Epithelial cell of proximal tubule (primary cell): ENCODE results near the gene NOTCH2. TPM values are rescaled to one million over a fixed set of nuclear protein-coding genes. Genes with fewer than 3 reads are reported as not detected.

Experiments used
- DNase-seq: peaks from one replicate; pipeline ENCODE4 v3.0.0-alpha.2; 2011; ENCODE audit warnings: low read depth
- H3K4me3 ChIP-seq: 2 replicates; pipeline ENCODE4 v1.5.1; 2011; ENCODE audit warnings: low read depth, mild to moderate bottlenecking, low read length
- CTCF ChIP-seq: conservative IDR thresholded peaks from 2 replicates; pipeline ENCODE4 v1.5.1; 2012; ENCODE audit warnings: low read depth, mild to moderate bottlenecking, low read length
- total RNA-seq: library from RNA; depleted of rRNA; stranded (reverse); fragments of >200 nt; gene quantifications from 2 replicates; pipeline ENCODE4 v1.2.3, GENCODE V29; 2015

Gene NOTCH2
- total RNA-seq, 1 donor from 2014 or later: 90.0 TPM

- no peak overlapping the region for H3K4me3 ChIP-seq
- no peak for DNase-seq
- no peak for TF ChIP-seq CTCF
These were observed 109.9 kb downstream of the NOTCH2 start for GRCh38 chr1:119959268-119960220.

- no peak for TF ChIP-seq CTCF
- no peak for DNase-seq
- H3K4me3 ChIP-seq: no peak overlapping the region
These were observed 111.2 kb downstream of the NOTCH2 start for GRCh38 chr1:119958223-119958622.

- no peak for TF ChIP-seq CTCF
- no peak overlapping the region for H3K4me3 ChIP-seq
- no peak for DNase-seq
These were observed 113.2 kb downstream of the NOTCH2 start for GRCh38 chr1:119956306-119956705.

- no peak for TF ChIP-seq CTCF
- H3K4me3 ChIP-seq: no peak overlapping the region
- DNase-seq: no peak
These were observed 114.7 kb downstream of the NOTCH2 start for GRCh38 chr1:119954476-119955422.

GRCh38 chr1:119953266-119953998, 116.0 kb downstream of the NOTCH2 start:
- no peak for DNase-seq
- no peak overlapping the region for H3K4me3 ChIP-seq
- TF ChIP-seq CTCF: no peak

GRCh38 chr1:119952496-119952895, 117.0 kb downstream of the NOTCH2 start:
- no peak overlapping the region for H3K4me3 ChIP-seq
- no peak for TF ChIP-seq CTCF
- no peak for DNase-seq
